Measurements from ENCODE around the gene CDH11. TPM values are rescaled to one million over a fixed set of nuclear protein-coding genes. Genes with fewer than 3 reads are reported as not detected.

CDH11 gene
- total RNA-seq, 2 experiments from 2014 or later = not detected

DNA sequence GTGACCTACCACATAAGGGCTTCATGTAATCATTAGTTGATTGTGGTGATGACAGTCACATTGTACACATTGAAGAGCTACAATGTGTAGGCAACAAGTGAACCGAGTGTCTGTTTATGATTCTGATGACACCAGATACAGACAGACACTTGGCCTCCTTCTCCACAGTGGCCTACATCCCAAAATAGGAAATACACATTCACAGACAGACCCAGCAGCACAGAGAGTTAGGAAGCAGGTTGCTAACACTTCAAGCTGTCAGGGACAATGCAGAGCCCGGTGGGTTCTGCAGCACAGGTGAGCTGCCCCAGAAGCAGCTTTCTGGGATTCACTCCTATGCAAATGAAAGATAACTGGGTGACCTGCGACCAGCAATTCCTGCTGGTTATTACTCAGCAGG lies 72.2 kb downstream of the CDH11 start:
- no peaks in the 10 kb centered on the region for H3K36me3 ChIP-seq (ENCODE audit: insufficient read depth, low read length)
- ChIA-PET POLR2A (no interaction called here), CTCF (no interaction called here)
- TF ChIP-seq CTCF (IDR thresholded peaks at IDR 0.05) = no peak
- Mint-ChIP-seq H3K4me3 (no peak overlapping the region), H3K27ac (no peak overlapping the region), H3K4me1 (ENCODE audit: low read depth) (no peaks in the 10 kb centered on the region), H3K9me3 (peaks cover 15% of the 10 kb centered on the region), H3K36me3 (ENCODE audit: low read depth) (no peaks in the 10 kb centered on the region), H3K27me3 (no peaks in the 10 kb centered on the region)
- intact Hi-C loops (cut with DNase I, micrococcal nuclease) = no loop called here
- no peak overlapping the region for H3K4me3 ChIP-seq (ENCODE audit: low read length)
- H3K9me3 ChIP-seq (ENCODE audit: control insufficient read depth in 1 of 2, insufficient read depth in 1 of 2, low read length in 2 of 2) = peaks cover 0 to 12% of the 10 kb centered on the region in 2 experiments
- H3K4me1 ChIP-seq (ENCODE audit: insufficient read depth, low read length) = no peaks in the 10 kb centered on the region
- no peak overlapping the region for H3K27ac ChIP-seq (ENCODE audit: low read depth in 1 of 2, low read length in 2 of 2)
- DNase-seq (no peak), ATAC-seq (ENCODE audit: poor library complexity) (no peak)
- H3K27me3 ChIP-seq (ENCODE audit: control insufficient read depth in 1 of 2, insufficient read depth in 2 of 2, low read length in 2 of 2) = no peaks in the 10 kb centered on the region

DNA sequence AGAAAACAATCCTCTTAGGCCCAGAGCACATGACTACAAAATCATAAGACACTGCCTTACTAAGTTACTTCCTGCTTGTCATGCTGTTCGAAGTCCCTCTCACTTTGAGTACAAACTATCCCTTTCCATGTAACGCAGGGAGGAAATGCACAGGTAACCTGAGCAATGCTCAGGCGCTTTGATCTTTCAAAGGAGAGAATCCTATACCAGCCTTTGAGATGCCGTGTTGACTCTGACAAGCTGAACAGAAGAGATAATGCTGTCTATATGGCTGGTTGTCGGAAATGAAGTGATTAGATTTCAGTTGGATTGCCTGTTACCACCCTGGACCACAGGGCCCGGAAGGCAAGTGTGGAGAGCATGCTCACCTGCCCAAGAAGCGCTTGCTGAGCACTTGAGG lies 75.9 kb downstream of the CDH11 start:
- intact Hi-C loops (cut with DNase I, micrococcal nuclease) = no loop called here
- Histone ChIP-seq H3K27me3 (ENCODE audit: control insufficient read depth in 1 of 2, insufficient read depth in 2 of 2, low read length in 2 of 2) (no peaks in the 10 kb centered on the region), H3K4me3 (ENCODE audit: low read length) (no peak overlapping the region), H3K27ac (ENCODE audit: low read depth in 1 of 2, low read length in 2 of 2) (no peak overlapping the region), H3K4me1 (ENCODE audit: insufficient read depth, low read length) (no peaks in the 10 kb centered on the region), H3K36me3 (ENCODE audit: insufficient read depth, low read length) (no peaks in the 10 kb centered on the region), H3K9me3 (ENCODE audit: control insufficient read depth in 1 of 2, insufficient read depth in 1 of 2, low read length in 2 of 2) (peaks cover 0 to 17% of the 10 kb centered on the region in 2 experiments)
- Mint-ChIP-seq H3K27ac (no peak overlapping the region), H3K27me3 (no peaks in the 10 kb centered on the region), H3K9me3 (peaks cover 11% of the 10 kb centered on the region), H3K4me3 (no peak overlapping the region), H3K36me3 (ENCODE audit: low read depth) (no peaks in the 10 kb centered on the region), H3K4me1 (ENCODE audit: low read depth) (no peaks in the 10 kb centered on the region)
- CTCF ChIA-PET = no interaction called here
- DNase-seq = no peak
- no peak for TF ChIP-seq CTCF (IDR thresholded peaks at IDR 0.05)
- no peak for ATAC-seq (ENCODE audit: poor library complexity)
- POLR2A ChIA-PET = no interaction called here

- H3K4me3 Mint-ChIP-seq = no peak overlapping the region
- H3K9me3 ChIP-seq (ENCODE audit: control insufficient read depth in 1 of 2, insufficient read depth in 1 of 2, low read length in 2 of 2) = peaks cover 0 to 17% of the 10 kb centered on the region in 2 experiments
Measured at GRCh38 chr16:65044873-65045272, 77.0 kb downstream of the CDH11 start.

More at GRCh38 chr16:65044873-65045272, 77.0 kb downstream of the CDH11 start:
- CTCF ChIA-PET = no interaction called here
- DNase-seq (no peak), ATAC-seq (ENCODE audit: poor library complexity) (no peak)
- POLR2A ChIA-PET = no interaction called here
- Mint-ChIP-seq H3K27ac (no peak overlapping the region), H3K4me1 (ENCODE audit: low read depth) (no peaks in the 10 kb centered on the region), H3K27me3 (no peaks in the 10 kb centered on the region), H3K9me3 (peaks cover 11% of the 10 kb centered on the region), H3K36me3 (ENCODE audit: low read depth) (no peaks in the 10 kb centered on the region)
- intact Hi-C loops (cut with DNase I, micrococcal nuclease) = no loop called here
- H3K36me3 ChIP-seq (ENCODE audit: insufficient read depth, low read length) = no peaks in the 10 kb centered on the region
- no peaks in the 10 kb centered on the region for H3K27me3 ChIP-seq (ENCODE audit: control insufficient read depth in 1 of 2, insufficient read depth in 2 of 2, low read length in 2 of 2)
- TF ChIP-seq CTCF (IDR thresholded peaks at IDR 0.05) = no peak
- H3K4me1 ChIP-seq (ENCODE audit: insufficient read depth, low read length) = no peaks in the 10 kb centered on the region
- no peak overlapping the region for H3K27ac ChIP-seq (ENCODE audit: low read depth in 1 of 2, low read length in 2 of 2)
- H3K4me3 ChIP-seq (ENCODE audit: low read length) = no peak overlapping the region

Data from CD4-positive, alpha-beta T cell (primary cell).